Amniotic stem cell (primary cell): ENCODE data around the gene MYH6.
A peak's percentile ranks its signal among the peaks of the same experiment; 100 is the strongest.

Source experiments
- DNase-seq: peaks from one replicate; lab custom pipeline; 2025; lab: John Stamatoyannopoulos, UW

MYH6 gene

DNA sequence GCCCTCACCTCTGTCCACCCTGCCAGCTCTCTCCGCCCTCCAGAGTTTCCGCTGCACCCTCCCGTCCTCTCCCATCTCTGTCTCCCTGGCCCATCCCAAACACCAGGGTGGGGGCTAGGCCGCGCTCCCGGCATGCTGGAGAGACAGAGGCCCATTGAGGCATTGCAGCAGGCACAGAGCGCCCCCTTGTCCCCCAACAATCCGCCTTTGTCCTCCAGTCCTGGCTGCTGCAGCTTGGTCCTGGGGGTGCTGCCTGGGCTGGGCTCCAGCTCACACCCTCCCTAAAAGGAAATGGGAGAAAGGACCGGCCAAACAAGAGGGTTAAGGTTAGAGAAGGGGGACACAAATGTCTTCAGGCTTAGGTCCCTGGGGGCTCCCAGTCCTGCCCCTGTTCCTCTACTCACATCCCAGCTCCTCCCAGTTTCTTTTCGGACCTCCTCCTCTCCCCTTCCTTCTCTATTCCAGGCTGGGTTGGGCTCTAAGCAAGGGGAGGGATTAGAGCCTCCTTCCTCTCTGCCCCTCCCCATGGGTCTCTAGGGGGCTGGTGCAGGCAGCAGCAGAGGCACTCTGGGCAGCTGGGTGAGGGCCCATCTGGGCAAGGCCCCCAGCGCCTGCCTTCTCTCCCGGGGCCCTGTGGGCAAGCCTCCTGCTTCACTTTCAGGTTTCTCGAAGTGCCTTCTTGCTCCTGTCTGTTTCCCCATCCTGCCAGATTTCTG, 31.4 kb downstream of the MYH6 start, which contains the start of gene CMTM5:
Gene CMTM5, plus strand, starts transcription at position 565 of the 716 bp plus-strand sequence. CDS start 206 bp downstream, outside the sequence.
- no peak for DNase-seq

- DNase-seq = no peak
Observed at GRCh38 chr14:23375527-23376251, 32.4 kb downstream of the MYH6 start.

DNA sequence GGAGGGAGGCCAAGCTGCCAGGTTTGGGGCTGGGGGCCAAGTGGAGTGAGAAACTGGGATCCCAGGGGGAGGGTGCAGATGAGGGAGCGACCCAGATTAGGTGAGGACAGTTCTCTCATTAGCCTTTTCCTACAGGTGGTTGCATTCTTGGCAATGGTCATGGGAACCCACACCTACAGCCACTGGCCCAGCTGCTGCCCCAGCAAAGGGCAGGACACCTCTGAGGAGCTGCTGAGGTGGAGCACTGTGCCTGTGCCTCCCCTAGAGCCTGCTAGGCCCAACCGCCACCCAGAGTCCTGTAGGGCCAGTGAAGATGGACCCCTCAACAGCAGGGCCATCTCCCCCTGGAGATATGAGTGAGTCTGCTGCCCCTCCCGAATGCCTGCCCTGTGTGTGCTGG, 35.0 kb downstream of the MYH6 start:
- DNase-seq = no peak

DNA sequence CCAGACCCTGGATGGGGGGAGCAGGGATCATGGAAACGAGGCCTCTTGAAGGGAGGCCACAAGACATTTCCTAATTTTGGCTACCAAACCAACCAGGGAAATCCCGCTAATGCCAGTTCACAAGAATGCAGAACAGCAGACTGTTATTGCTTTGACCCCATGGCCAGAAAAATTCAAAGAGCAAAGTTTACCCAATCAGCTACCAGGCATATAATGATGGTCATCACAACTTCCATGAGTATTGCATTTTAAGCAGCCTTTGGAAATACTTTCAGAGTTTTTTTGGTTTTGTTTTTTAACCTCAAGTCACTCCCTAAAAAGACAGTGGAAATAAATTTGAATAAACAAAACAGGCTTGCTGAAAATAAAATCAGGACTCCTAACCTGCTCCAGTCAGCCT, 35.6 kb downstream of the MYH6 start, which contains the start of gene IL25:
Gene IL25, plus strand, starts transcription at position 301 of the 400 bp plus-strand sequence.
- no peak for DNase-seq

DNA sequence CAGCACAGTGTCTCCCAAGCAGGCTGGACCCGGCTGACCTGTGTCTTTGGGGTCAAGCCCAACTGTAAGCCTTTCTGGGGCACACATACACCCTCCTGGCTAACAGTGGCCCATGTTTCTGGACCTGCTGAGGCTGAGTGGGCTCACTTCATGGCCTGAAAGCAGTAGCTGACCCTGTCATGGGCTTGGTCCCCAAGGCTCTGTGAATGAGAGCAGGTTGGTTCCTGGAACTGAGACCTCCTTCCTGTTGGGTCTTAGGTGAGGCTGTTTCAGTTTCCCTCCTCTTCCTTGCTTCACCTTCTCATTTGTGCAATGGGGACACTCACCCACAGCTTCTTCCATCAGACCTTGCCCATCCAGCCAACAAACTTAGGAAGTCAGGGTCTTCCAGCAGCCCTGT, 36.2 kb downstream of the MYH6 start:
- no peak for DNase-seq

- DNase-seq = no peak
Observed at GRCh38 chr14:23370221-23370620, 37.9 kb downstream of the MYH6 start.

DNA sequence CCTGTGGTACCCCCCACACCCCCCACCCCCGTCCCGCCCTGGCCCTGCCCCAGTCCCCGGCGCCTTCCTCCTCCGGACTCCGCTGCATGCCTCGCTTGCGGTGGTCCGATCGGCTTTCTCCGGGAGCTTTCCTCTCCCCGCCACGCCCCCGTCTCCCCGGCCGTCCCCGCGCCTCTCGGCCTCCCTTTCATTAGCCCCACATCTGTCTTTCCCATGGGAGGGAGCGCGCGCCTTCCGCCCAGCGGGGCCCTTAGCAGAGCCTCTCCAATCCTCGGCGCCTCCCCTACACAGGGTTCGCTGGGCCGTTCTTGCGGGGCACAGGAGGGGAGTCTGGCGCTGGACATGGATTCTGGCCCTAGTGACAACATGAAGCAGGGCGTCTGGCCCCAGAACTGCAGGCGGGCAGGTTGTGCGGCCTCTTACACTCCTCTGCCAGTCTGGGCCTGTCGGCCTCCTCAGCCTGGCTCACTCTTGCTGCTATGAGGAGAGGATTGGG, 41.6 kb downstream of the MYH6 start:
- peak; percentile 67 for DNase-seq

DNA sequence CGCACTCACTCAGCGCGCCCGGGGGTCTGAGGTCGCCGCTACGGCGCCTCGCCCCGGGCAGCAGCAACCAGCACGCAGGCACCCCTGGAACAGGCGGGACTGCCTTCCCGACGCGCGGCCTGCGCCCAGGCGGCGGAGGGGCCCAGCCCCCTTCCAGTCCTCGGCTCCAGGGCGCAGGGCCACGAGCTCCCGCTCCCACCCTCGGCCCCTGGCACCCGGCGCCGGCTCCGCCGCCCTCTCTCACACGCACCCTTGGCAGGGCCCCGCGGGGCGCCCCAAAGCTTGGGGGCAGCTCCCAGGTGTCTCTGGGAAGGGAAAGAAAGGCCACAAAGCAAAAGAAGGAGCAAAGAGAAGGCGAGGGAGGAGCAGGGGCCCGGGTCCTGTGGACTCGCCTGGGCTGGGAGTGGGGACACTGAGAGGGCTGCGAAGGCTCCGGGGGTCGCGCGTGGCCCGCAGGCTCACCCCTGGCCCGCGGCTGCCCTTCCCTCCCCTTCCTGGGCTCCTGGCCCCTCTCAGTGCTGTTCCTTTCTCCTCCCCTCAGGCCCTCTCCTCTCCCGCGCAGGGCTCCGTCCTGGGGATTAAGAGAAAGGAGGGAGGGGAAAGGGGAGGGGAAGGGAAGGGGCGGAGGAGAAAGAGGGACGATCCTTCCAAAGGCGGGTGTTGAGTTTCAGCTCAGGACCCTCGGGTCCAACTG, 42.2 kb downstream of the MYH6 start:
- peak; percentile 67 for DNase-seq

DNA sequence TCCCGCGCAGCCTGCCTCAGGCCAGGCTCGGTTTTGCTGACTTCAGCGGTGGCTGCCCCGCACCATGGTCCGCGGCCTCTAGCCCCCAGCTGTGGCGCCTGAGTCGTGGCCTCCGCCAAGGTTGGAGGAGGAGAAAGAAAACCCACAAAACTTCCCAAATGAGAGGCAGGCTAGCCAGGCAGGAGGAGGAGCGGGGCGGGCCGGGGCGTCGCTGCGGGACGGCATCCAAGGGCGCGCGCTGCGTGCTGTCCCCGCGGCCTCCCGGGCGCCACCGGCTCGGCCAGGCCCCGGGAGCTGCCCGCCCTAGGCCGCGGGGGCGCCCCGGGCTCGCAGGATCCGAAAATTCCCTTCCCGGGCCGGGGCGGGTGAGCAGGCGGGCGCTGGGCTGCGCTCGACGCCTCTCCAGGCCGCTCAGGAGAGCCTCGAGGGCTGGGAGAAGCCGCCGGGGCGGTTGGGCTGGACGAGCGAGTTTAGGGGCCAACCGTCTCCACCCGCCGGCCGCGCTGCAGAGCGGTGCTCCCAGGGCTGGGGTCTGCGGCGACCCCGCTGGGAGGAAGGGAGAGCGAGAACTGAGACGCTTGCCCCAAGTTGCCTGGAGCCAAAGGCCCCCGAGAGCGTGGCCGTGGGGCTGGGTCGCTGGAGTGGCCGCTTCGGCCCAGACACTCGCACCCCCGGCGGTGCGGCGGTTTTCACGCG, 42.9 kb downstream of the MYH6 start, which contains the start of gene EFS:
Gene EFS, minus strand, starts transcription at position 137 of the 696 bp plus-strand sequence. CDS start 147 bp downstream, outside the sequence.
- no peak for DNase-seq

GRCh38 chr14:23364164-23365035, 43.7 kb downstream of the MYH6 start:
- no peak for DNase-seq

DNA sequence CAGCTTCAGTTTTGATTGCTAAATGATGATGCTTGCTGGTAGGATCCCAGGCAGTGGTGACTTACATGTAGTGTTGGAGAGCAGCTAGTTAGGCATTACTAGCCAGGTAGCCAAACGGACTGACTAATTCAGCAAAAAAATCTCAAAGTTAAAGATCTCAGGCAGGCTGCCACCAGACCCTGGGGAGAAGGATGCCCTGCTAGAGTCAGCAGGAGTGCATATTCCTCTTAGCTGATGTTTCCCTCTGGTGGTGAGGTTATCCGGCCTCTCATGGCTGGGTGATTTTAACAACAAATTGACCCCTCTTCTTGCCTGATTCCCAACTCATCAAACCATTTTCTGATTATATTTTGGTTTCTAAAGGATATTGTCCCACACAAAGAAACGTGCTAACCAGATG, 45.9 kb downstream of the MYH6 start:
- DNase-seq = no peak

- no peak for DNase-seq
Observed at GRCh38 chr14:23361763-23362162, 46.3 kb downstream of the MYH6 start.

DNA sequence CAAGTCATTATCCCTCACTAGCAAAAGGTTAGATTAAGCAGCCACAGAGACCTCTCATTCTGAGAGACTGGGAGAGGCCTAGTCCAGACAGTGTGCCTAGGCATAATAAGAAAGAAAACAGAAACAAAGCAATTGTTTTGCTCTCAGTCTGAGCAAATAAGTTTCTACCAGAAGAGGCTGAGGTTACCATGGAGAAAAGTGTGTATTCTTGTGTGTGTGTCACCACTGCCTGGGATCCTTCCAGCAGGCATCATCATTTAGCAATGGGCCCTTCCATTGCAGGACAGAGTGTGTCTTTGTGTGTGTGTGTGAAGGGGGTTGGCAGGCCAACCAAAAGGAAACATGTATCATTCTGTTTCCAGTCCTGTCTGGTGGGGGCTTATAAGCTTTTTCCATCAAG, 46.8 kb downstream of the MYH6 start:
- no peak for DNase-seq

GRCh38 chr14:23360496-23360895, 47.6 kb downstream of the MYH6 start:
- no peak for DNase-seq

GRCh38 chr14:23359722-23360447, 48.2 kb downstream of the MYH6 start:
- no peak for DNase-seq

- no peak for DNase-seq
Observed at GRCh38 chr14:23359167-23359626, 48.9 kb downstream of the MYH6 start.

GRCh38 chr14:23358553-23359166, 49.4 kb downstream of the MYH6 start:
- no peak for DNase-seq

DNA sequence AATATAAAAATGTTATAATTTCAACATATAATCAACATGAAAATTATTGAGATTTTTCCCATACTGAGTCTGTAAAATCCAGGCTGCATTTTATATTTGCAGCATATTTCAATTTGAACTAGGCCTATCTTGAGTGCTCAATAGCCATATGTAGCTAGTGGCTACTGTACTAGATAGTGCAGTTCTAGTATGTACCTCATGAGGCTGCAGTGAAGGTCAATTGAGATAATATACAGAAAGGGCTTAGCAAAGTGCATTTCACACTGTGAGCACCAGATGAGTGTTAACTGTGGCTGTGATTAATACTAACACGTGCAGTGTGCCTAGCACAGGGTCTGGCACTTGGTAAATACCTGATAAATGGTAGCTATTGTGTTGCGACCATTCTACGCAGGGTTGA, 50.0 kb downstream of the MYH6 start:
- no peak for DNase-seq

- DNase-seq = no peak
Observed at GRCh38 chr14:23357261-23357660, 50.8 kb downstream of the MYH6 start.

- DNase-seq = no peak
Observed at GRCh38 chr14:23356662-23357061, 51.4 kb downstream of the MYH6 start.
